Erythroblast (primary cell): ENCODE data around the gene TNFRSF4.

Experiments used
- DNase-seq, 2 experiments: peaks; one replicate each; lab custom pipeline; 2025; lab: John Stamatoyannopoulos, UW
- GATA1 ChIP-seq: IDR thresholded peaks from 2 replicates; pipeline ENCODE4 v1.6.1; 2011; ENCODE audit warnings: low read depth, mild to moderate bottlenecking, control low read depth, low read length, moderate library complexity
- POLR2A ChIP-seq: IDR thresholded peaks from 2 replicates; pipeline ENCODE4 v1.6.1; 2011; ENCODE audit warnings: mild to moderate bottlenecking, low read length

The TNFRSF4 gene

DNA sequence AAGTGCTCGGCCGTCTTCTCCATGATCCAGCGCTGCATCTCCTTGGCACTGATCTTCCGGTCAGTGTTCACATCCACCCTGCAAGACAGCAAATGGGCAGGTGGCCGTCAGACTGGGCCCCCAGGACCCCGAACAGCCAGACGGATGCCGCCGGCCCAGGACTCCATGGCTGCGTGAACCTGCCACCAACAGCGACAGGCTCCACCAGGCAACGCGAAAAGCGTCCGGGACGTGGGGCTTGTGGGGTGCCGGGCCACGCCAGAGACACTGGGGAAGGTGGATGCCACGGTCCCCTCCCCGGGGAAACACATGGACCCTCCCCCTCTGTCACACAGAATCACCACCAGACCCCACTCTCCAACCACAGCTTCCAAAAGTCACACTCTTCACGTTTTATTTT is 9.9 kb upstream of the TNFRSF4 start:
- TF ChIP-seq GATA1 (no peak), POLR2A (no peak)
- DNase-seq = no peak

GRCh38 chr1:1223321-1223720 is 9.4 kb upstream of the TNFRSF4 start:
- TF ChIP-seq POLR2A (no peak), GATA1 (no peak)
- no peak for DNase-seq

- DNase-seq = no peak
- no peak for TF ChIP-seq GATA1
- TF ChIP-seq POLR2A = no peak
These were observed 8.7 kb upstream of the TNFRSF4 start for GRCh38 chr1:1222575-1223225.

DNA sequence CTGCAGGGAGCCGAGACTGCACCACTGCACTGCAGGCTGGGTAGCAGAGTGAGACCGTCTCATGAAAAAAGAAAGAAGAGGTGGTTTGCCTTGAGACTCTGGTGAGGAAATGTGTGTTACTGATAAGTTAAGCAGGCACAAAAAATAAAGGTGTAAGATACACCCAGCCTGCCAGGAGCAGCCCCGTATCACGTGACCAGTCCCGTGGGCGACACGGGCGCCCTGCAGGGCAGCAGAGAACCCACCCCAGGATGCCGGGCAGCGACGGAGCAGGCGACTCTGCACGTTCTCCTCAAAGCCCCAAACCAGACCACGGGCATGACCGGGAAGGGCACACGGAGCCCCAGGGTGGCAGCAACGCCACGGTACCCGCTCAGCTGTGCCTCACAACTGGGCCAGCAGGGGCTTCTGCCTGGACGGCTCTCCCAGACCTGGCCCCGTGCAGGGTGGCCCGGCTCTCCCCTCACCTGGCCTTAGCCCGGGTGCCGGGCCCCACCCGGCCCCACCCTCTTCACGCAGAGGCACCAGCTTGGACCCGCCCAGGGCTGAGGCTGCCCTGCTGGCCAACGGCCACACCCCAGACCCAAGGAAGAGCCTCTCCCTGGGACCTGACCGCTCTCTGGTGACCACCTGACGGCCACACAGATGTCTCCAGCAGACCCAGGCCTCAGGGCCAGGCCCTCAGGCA is 8.1 kb upstream of the TNFRSF4 start:
- TF ChIP-seq POLR2A = no peak
- TF ChIP-seq GATA1 = no peak
- DNase-seq = no peak

DNA sequence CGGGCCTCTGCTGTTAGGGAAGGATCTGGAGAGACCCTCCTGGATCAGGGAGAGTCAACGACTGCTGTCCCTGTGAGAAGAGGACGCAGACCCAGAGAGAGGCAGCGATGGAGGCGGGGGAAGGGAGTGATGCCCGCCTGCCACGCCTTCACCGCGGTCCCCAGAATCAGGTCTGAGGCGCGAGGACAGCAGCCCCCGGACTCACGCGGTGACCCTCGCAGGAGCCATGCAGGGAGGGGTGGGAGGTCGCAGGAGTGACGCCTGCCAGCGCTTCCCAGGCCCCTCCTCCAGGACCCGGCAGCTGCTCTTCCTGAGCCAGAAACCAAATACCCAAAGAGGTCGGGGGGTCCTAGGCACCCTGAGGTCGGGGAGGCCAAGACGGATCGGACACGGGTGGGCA is 6.2 kb upstream of the TNFRSF4 start:
- TF ChIP-seq POLR2A (no peak), GATA1 (no peak)
- no peak for DNase-seq

DNA sequence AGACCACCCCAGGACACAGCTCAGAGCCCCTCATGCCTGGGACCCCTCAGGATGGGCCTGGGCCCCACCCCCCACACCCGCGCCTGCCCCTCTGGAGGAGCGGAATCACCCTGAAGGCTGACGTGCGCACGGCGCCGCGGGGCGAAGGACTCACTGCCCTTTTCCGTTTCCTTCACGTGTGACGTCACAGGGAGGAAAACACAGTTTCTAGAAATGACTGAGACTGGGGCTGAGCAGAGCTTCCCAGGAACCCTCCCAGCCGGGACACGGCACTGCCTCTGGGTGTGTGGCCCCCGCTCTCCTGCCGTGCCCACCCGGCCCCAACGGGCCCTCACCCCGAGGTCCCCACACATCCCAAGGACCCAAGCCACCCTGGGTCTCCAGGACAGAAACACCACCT is 5.4 kb upstream of the TNFRSF4 start:
- no peak for DNase-seq
- TF ChIP-seq GATA1 = no peak
- TF ChIP-seq POLR2A = no peak

- no peak for DNase-seq
- TF ChIP-seq GATA1 (no peak), POLR2A (no peak)
These were observed 4.7 kb upstream of the TNFRSF4 start for GRCh38 chr1:1218524-1219200.

- TF ChIP-seq POLR2A (no peak), GATA1 (no peak)
- DNase-seq = no peak
These were observed 3.9 kb upstream of the TNFRSF4 start for GRCh38 chr1:1217621-1218523.

- no peak for DNase-seq
- TF ChIP-seq POLR2A = no peak
- no peak for TF ChIP-seq GATA1
These were observed 3.0 kb upstream of the TNFRSF4 start for GRCh38 chr1:1216770-1217620.

- TF ChIP-seq POLR2A (no peak), GATA1 (no peak)
- no peak for DNase-seq
These were observed 2.1 kb upstream of the TNFRSF4 start for GRCh38 chr1:1215881-1216605.

DNA sequence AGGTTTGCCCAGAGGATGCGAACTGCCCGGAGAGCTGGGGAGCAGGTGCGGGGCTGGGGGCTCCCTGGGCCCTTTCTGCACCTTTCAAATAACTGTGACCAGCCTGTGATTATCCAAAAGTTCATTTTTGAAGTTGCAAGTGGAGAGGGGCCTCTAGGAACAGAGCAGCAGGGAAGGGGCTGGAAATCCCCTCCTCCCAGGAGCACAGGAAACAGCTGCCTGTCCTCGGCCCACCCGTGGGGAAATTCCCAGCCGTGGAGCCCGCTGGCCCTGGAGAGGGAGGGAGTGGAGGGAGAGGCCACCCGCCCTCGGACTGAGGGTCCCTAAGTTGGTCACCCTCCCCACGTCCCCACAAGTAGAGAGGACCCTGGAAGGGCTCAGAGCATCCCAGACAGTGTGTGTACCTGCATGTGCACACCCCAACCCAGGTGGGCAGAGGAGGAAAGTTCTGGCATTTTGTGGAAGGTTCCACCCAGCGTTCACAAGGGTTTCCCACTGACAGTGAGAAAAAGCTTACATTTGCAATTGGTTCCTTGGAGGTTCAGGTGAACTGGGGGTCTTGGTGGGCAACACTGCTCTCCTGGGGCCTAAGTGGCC is 1.2 kb upstream of the TNFRSF4 start:
- no peak for DNase-seq
- no peak for TF ChIP-seq GATA1
- no peak for TF ChIP-seq POLR2A

DNA sequence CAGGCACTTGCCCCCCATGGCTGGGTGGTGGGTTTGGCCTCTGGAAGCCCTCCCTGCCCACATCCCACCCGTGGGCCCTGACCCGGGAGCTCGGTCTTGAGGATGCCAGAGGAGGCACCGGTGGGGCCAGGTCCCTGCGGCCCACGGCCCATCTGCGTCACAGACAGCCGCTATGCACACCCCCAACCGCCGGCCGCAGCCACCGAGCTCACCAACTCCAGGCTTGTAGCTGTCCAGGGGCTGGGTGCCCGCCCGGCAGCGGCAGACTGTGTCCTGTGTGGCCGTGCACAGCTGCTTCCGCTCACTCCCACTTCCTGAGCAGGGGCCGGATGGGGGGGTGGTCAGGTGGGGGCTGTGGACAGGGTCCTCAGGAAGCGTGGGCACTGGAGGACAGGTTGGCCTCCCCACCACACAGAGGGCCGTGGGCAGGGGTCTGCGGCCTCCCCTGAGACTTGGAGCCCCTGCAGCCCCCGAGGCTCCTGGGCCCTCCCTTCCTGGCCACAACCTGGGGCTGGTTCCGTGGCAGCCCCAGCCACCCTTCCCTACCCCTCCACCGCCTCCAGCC is 1.1 kb downstream of the TNFRSF4 start:
- TF ChIP-seq GATA1 (no peak), POLR2A (no peak)
- peak in 1 of 2 experiments; percentile 16 for DNase-seq
